ENCODE results near the gene SRP54. TPM values are rescaled to one million over a fixed set of nuclear protein-coding genes. Genes with fewer than 3 reads are reported as not detected.
A peak's percentile ranks its signal among the peaks of the same experiment; 100 is the strongest.
"Not testable (repeated sequence)": the region's sequence is repeated elsewhere in the genome, so short reads cannot be mapped to it uniquely, and the experiment has no call there.

Gene SRP54
- polyA plus RNA-seq, 3 donors: 60.6 to 79.2 (median 71.1) TPM

DNA sequence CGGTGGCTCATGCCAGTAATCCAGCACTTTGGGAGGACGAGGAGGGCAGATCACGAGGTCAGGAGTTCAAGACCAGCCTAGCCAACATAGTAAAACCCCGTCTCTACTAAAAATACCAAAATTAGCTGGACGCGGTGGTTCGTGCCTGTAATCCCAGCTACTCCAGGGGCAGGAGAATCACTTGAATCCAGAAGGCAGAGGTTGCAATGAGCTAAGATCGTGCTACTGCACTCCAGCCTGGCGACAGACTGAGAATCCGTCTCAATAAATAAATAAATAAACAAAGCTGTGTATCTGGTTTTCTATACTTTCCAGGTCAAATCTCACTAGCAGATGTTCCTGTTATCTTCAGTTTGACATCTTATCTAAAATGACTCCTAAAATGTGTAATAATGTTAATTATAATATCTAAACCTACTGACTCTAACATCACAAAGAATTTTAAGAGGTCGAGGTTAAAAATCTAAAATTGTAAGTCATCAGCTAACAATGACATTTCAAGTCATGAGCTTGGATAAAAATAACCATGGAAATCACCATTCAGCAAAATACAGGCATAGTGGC, 2.4 kb upstream of the SRP54 start:
- DNase-seq: no peak

DNA sequence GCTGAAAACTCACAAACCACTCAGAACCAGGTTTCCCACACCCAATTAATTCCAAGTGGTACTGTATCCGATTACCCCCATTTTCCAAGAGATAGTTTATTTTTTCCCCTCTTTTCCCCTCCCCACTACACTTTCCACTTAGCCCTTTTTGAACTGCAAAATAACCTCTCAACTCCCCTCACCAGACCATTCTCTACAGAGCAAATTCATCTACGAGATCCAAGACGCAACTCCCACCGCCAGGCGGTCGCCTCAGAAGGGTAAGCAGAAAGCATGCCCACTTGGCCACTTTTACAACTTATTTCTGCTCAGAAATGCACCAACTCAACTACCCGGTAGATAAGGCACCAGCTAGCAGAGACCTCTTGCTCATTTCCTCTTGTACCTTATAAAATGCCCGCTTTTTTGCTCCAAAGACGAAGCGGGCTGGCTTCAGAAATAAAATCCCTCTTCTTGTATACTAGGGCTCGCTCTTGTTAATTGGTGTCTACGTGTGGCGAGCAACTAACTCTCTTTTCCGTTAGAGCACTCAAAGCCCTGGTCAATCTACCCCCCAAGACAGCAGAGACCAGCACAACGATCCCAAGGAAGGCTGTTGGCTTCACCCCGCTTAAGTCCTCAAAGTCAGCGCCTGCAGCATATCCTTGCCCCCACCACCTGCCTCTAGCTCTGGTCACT, 910 bp upstream of the SRP54 start:
- peak; percentile 47 for DNase-seq

DNA sequence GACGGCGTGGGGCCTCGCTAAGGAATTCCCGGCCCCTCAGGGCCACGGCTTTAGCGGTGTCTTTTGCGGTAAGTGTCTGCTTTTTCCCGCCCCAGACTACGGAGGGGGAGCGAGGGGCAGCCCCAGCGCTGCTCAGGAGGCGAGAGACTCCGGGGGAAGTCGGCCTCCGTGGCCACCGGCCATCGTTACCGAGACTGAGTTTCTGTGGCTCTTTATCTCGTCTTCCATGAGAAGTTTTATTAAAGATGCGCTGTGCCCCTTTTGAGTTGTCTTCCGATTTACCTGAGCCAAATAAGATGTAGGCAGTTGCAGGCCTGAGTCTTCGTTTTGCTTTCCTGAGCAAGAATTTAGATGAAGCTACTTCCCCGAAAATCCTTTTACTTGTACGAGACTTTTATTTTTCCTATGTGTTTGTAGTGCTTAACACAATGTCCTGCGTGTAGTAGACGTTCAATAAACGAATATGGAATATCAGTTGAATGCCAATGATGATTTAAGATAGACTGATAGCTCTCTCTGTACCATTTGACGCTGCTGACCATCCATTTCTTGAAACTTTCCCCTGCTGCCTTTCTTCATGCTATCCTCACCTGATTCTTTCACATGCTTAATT, 462 bp downstream of the SRP54 start:
- DNase-seq: no peak

DNA sequence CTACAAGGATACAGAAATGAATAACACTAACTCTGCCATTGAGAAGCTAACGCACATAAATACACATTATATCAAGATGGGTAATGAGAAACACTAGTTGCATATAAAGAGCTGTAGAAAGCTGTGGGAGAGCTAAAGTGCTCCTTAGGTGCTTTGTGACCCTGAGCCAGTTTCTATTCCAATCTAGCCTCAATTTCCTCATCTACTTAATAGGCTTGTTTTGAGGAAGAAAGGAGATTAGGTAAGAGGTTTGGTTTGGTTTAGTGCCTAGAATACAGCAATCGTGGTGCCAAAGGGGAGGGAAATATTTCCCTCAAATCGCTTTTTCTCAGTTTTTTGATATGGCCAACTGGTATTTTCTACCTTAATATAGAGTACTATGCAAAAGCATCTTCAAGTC, 994 bp downstream of the SRP54 start:
- no peak for DNase-seq

DNA sequence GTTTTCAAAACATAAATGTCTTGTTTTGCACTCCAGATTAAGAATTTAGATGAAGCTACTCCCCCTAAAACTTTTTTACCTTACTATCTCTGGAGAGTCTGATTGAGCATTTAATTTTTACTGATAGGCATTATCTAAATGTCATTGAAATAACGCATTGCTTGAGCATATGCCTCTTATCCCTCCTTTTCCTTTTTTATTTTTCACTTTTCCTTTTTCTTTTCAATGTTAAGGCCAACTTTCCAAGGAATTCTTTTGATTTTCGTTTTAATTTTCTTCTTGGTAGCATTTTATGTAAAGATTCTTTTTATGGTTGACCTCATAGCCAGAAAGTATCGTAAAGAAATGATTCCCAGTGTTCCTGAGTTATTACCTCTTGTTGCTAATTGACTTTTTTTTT, 2.9 kb downstream of the SRP54 start:
- no peak for DNase-seq

DNA sequence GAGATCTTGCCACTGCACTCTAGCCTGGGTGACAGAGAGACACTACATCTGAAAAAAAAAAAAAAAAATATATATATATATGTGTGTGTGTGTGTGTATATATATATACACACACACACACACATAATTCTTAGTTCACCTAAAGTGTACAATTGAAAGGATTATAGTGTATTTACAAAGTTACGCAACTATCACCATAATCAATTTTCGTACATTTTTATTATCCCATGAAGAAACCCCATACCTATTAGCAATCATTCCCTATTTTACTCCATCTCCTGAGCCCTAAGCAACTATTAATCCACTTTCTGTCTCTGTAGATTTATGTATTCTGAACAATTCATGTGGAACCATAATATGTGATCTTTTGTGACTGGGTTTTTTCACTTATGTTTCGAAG, 4.4 kb downstream of the SRP54 start:
- DNase-seq: no peak

DNA sequence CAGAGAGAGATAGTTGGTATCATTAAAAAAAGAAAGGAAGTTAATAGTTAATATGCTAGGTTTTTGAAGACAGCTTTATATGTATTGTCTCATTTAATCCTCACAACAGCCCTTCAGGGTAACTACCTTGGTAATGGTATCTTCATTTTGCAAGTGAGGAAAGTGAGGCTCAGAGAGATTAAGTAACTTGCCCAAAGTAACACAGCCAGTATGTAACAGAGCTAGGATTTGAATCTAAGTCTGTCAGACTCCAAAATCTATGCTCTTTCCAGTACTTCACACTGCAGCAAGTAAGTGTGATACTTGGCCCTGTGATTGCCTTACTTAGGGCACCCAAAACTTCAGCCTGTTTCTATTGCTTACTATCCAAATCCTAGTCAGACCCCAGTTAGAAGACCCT, 7.0 kb downstream of the SRP54 start:
- no peak for DNase-seq

DNA sequence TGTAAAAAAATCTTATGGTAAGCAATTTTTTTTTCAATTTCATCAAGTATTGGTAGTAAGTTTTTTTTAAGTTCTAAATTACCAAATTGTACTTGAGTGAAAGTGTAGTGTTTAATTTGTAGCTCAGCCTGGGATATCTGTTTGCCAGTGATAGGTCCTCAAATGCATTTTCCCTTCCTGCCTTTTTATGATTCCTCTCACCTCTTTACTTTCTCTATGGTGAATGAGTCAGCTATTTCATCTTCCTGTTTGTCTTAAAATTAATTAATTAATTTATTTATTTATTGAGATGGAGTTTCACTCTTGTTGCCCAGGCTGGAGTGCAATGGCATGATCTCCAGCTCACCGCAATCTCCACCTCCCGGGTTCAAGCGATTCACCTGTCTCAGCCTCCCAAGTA, 10.6 kb downstream of the SRP54 start:
- no peak for DNase-seq

DNA sequence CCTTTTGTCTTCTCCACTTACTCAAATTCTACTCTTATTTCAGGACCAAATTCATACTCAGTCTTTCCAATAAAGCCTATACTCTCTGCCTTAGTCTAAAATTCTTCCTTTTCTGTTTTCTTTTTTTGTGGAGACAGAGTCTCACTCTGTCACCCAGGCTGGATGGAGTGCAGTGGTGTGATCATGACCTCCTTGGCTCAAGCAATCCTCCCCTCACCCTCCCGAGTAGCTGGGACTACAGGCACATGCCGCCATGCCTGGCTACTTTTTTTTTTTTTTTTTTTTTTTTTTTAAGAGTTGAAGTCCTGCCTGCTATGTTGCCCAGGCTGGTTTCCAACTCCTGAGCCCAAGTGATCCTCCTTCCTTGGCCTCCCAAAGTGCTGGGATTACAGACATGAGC, 11.9 kb downstream of the SRP54 start:
- no peak for DNase-seq

DNA sequence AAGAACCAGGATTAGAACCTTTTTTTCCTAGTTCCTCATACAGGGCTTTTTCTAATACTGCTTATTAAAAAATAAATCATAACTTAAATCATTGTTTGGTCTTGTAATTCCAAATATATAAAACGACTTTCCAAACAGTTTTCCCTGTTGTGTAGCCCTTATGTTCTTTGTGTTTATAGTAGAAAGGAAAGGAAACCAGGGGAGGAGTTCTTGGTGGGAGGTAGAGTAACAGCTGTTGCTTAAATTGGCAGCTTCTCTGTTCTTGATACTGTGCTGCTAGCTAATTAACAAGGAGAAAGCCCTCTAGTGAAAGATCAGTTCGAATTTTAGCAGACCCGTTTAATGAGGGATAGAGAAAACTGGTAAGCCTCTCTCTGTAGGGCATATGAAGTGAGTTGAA, 15.0 kb downstream of the SRP54 start:
- no peak for DNase-seq

DNA sequence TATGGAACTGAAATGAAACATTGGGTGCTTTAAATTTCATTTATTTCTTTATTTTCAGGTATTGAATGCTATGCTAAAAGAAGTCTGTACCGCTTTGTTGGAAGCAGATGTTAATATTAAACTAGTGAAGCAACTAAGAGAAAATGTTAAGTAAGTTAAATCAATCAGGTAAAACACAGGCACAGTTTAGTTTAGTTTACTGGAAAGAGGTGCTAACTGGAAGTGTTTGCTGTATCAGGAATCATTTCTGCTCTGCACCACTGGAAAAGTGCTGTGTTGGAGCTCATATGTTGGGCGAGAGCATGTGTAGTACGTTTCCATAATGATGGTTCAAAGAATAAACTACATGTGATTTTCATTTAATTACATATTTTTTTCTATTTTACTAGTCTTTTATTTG, 16.7 kb downstream of the SRP54 start:
- no peak for DNase-seq

DNA sequence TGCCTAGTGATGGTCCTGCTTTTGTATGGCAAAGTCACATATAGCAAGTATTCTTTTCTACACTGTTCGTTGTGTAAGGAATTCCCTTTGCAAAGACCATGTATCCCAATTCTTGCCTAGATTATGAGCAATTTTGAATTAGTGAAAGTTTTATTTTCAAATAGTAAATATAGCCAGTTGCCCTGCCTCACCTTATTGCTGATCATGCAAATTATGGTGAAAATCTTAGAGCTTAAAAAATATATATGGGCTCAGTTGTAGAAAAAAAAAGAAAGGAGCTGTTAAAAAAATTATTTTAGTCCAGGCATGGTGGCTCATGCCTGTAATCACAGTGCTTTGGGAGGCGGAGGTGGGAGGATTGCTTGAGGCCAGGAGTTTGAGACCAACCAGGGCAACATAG, 18.8 kb downstream of the SRP54 start:
- DNase-seq: no peak

DNA sequence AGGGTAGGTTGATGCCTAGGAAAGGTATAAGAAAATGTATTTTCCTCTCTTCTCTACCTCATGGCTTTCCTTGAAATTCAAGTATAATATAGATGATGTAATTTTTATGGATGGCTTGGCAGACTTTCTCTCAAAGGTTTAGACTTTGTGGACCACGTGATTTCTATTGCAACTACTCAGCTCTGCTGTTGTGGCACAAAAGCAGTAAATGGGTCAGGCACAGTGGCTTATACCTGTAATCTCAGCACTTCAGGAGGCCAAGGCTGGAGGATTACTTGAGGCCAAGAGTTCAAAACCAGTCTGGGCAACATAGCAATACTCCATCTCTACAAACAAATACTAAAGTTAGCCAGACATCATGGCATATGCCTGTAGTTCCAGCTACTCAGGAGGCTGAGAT, 22.0 kb downstream of the SRP54 start:
- DNase-seq: no peak

DNA sequence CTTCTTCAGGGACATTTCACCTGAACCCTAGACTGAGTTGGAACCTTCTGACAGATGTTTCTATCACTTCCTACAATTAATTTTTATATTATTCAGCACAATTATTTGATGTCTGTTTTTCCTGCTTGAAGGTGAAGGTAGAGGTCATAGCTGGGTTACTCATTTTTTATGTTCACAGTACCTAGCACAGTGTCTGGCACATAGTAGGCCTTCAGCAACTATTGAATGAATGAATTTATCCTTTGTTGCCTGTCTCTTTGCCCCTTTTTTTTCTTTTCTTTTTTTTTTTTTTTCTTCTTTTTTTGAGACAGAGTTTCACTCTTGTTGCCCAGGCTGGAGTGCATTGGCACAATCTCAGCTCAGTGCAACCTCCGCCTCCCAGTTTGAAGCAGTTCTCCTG, 33.8 kb downstream of the SRP54 start:
- no peak for DNase-seq

DNA sequence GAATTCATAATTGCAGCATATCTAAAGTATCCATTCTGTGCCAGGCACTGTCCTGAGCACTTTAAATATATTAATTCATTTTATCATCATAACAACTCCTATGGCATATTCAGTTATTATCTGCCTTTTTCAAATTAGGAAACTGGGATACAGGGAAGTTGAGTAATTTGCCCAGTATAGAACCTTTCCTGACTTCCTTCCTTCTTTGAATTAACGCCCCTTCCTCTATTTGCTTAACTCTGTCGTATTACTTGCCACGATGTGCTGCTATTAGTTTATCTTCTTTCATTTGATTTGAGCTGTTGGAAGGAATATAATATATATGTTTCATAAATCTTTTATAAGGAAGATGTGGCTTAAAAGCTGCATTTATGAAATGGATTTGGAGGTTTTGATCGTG, 37.9 kb downstream of the SRP54 start:
- no peak for DNase-seq

DNA sequence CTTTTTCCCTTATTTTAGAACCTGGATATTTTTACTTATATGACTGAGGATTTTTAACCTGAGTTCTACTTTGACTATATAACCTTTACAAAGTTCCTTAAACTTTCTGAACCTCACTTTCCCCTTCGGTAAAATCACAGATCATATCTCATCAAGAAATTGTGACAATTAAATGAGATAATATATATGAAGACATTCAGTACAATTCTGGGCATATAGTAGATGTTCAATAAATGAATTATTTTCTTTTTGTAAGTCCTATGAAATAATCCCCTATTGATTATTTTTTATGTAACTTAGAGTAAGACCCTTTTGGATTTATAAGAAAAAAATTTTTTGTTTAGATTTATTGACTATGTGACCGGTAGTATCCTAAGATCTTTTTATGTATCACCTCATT, 45.6 kb downstream of the SRP54 start:
- DNase-seq: no peak

DNA sequence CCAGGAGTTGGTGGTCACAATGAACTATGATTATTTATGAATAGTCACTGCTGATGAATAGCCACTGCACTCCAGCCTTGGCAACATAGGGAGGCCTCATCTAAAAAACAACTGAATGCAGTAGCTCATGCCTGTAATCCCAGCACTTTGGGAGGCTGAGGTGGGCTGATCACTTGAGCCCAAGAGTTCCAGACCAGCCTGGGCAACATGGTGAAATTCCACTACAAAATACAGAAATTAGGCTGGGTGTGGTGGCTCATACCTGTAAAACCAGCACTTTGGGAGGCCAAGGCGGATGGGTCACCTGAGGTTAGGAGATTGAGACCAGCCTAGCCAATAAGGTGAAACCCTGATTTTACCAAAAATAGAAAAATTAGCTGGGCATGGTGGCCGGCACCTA, 49.8 kb downstream of the SRP54 start:
- no peak for DNase-seq

DNA sequence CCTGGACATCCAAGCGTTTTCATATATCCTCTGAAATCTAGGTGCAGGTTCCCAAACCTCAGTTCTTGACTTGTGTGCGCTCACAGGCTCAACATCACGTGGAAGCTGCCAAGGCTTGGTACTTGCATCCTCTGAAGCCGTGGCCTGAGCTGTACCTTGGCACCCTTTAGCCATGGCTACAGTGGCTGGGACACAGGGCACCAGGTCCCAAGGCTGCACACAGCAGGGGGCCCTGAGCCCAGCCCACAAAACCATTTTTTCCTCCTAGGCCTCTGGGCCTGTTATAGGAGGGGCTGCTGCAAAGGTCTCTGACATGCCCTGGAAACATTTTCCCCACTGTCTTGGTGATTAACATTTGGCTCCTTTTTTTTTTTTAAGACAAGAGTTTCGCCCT, 51.6 kb downstream of the SRP54 start:
- no peak for DNase-seq

DNA sequence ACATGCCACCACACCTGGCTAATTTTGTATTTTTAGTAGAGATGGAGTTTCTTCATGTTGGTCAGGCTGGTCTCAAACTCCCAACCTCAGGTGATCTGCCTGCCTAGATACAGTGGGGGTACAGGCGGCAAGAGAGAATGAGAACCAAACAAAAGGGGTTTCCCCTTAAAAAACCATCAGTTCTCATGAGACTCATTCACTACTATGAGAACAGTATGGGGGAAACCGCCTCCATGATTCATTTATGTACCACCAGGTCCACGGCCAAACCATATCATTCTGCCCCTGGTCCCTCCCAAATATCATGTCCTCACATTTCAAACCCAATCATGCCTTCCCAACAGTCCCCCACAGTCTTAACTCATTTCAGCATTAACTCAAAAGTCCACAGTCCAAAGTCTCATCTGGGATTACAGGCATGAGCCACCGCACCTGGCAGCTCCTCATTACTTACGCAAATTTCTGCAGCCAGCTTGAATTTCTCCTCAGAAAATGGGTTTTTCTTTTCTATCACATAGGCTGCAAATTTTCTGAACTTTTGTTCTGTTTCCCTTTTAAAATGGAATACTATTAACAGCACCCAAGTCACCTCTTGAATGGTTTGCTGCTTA, 52.3 kb downstream of the SRP54 start:
- not testable (repeated sequence) for DNase-seq

DNA sequence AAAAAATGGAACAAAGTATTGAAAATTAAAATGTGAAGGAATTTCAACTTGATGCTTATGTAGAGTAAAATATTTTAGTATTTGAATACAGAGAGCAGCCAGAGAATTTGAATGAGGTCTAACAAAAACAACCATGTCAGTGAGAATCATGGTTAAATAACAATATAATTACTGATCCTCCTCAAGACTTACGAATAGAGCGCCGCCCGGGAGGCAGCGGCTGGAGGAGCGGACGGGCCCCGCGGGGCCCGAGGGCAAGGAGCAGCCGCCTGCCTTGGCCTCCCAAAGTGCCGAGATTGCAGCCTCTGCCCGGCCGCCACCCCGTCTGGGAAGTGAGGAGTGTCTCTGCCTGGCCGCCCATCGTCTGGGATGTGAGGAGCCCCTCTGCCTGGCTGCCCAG, 55.5 kb downstream of the SRP54 start:
- not testable (repeated sequence) for DNase-seq

DNA sequence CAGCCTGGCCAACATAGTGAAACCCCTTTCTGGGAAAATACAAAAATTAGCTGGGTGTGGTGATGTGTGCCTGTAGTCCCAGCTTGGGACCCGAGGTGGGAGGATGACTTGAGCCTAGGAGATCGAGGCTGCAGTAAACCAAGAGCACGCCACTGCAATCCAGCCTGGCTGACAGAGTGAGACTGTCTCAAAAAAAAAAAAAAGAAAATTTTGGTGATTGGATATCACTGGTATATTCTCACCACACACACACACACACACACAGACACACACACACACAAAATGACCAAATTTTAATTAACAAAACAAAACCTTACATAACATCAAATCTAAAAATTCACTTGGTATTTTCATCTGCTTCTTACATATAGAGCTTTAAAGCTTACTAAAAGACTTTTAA, 59.8 kb downstream of the SRP54 start:
- no peak for DNase-seq

DNA sequence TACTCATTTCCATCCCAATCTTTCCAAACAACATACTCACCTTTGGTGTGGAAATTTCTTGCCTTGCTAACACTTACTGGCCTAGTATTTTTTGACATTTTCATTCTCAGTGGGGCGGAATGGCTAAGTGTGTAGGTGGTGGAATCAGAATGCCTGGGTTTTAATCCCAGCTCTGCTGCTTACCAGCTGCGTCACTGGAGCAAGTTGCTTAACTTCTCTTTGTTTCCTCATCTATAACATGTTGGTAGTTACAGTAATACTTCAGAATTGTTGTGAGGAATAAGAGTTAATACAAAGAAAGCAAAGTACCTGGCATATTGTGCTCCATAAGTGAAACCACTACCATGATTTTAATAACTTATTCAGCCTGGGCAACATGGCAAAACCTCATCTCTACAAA, 60.3 kb downstream of the SRP54 start:
- no peak for DNase-seq

Data from renal pelvis (tissue), 4 donors.